GM12878 (cell line): Measurements from ENCODE around the gene SIN3A.

Experiments
- CEBPB ChIP-seq, 2 experiments: fragments of 150-350 bp in 1 of 2; IDR thresholded peaks; 2 replicates each; pipeline ENCODE4 v1.6.1; 2012 to 2014; ENCODE audit warnings: low read depth in 2 of 2, low read length in 2 of 2, borderline replicate concordance in 1 of 2, inconsistent platforms in 1 of 2
- TF ChIP-seq, protein P1 (sequence below): fragments of 450-650 bp; IDR thresholded peaks from 2 replicates; pipeline ENCODE4 v1.6.1; 2016; ENCODE audit warnings: mild to moderate bottlenecking, moderate library complexity, borderline replicate concordance
- TF ChIP-seq, protein P2 (sequence below): IDR thresholded peaks from 2 replicates; pipeline ENCODE4 v1.6.1; 2012; ENCODE audit warnings: low read length, inconsistent platforms

- TF ChIP-seq, protein P1, sequence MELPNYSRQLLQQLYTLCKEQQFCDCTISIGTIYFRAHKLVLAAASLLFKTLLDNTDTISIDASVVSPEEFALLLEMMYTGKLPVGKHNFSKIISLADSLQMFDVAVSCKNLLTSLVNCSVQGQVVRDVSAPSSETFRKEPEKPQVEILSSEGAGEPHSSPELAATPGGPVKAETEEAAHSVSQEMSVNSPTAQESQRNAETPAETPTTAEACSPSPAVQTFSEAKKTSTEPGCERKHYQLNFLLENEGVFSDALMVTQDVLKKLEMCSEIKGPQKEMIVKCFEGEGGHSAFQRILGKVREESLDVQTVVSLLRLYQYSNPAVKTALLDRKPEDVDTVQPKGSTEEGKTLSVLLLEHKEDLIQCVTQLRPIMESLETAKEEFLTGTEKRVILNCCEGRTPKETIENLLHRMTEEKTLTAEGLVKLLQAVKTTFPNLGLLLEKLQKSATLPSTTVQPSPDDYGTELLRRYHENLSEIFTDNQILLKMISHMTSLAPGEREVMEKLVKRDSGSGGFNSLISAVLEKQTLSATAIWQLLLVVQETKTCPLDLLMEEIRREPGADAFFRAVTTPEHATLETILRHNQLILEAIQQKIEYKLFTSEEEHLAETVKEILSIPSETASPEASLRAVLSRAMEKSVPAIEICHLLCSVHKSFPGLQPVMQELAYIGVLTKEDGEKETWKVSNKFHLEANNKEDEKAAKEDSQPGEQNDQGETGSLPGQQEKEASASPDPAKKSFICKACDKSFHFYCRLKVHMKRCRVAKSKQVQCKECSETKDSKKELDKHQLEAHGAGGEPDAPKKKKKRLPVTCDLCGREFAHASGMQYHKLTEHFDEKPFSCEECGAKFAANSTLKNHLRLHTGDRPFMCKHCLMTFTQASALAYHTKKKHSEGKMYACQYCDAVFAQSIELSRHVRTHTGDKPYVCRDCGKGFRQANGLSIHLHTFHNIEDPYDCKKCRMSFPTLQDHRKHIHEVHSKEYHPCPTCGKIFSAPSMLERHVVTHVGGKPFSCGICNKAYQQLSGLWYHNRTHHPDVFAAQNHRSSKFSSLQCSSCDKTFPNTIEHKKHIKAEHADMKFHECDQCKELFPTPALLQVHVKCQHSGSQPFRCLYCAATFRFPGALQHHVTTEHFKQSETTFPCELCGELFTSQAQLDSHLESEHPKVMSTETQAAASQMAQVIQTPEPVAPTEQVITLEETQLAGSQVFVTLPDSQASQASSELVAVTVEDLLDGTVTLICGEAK, result no peak
- no peak for TF ChIP-seq CEBPB (IDR thresholded peaks at IDR 0.05; ENCODE audit: borderline replicate concordance in 1 of 2, low read depth in 2 of 2, low read length in 2 of 2)
- TF ChIP-seq, protein P2, sequence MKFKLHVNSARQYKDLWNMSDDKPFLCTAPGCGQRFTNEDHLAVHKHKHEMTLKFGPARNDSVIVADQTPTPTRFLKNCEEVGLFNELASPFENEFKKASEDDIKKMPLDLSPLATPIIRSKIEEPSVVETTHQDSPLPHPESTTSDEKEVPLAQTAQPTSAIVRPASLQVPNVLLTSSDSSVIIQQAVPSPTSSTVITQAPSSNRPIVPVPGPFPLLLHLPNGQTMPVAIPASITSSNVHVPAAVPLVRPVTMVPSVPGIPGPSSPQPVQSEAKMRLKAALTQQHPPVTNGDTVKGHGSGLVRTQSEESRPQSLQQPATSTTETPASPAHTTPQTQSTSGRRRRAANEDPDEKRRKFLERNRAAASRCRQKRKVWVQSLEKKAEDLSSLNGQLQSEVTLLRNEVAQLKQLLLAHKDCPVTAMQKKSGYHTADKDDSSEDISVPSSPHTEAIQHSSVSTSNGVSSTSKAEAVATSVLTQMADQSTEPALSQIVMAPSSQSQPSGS, result no peak
Observed at GRCh38 chr15:75422554-75422953, 28.9 kb downstream of the SIN3A start.
